Endodermal cell (in vitro differentiated cells): Measurements from ENCODE around the gene CALHM4. TPM values are rescaled to one million over a fixed set of nuclear protein-coding genes. Genes with fewer than 3 reads are reported as not detected.

Experiments used
- DNase-seq: peaks from one replicate; pipeline ENCODE4 v3.0.0-alpha.2; 2017
- H3K27ac ChIP-seq: 2 replicates; pipeline ENCODE4 v1.5.1; 2013; ENCODE audit warnings: mild to moderate bottlenecking, low read depth, low read length, moderate library complexity
- H3K27me3 ChIP-seq: 2 replicates; pipeline ENCODE4 v1.6.1; 2013; ENCODE audit warnings: mild to moderate bottlenecking, low read length, moderate library complexity; ENCODE audit not compliant: insufficient read depth, control insufficient read depth, poor library complexity, severe bottlenecking
- H3K36me3 ChIP-seq: 2 replicates; pipeline ENCODE4 v1.7.0; 2013; ENCODE audit warnings: mild to moderate bottlenecking, low read length, moderate library complexity; ENCODE audit not compliant: control insufficient read depth, insufficient read depth
- H3K4me1 ChIP-seq: one replicate; pipeline ENCODE4 v1.7.0; 2013; ENCODE audit warnings: low read length; ENCODE audit not compliant: control insufficient read depth, insufficient read depth
- H3K4me3 ChIP-seq: 2 replicates; pipeline ENCODE4 v1.5.1; 2013; ENCODE audit warnings: mild to moderate bottlenecking, low read length, moderate library complexity
- H3K9ac ChIP-seq: 2 replicates; pipeline ENCODE4 v1.6.1; 2013; ENCODE audit warnings: mild to moderate bottlenecking, low read length, moderate library complexity; ENCODE audit not compliant: poor library complexity, severe bottlenecking; ENCODE audit errors: extremely low read depth
- H3K9me3 ChIP-seq: 2 replicates; pipeline ENCODE4 v1.6.1; 2013; ENCODE audit warnings: mild to moderate bottlenecking, low read length, moderate library complexity; ENCODE audit not compliant: control insufficient read depth
- H3K27ac Mint-ChIP-seq: 2 replicates; pipeline ENCODE4 v1.8.0; 2020; ENCODE audit warnings: mixed read lengths
- H3K27me3 Mint-ChIP-seq: 2 replicates; pipeline ENCODE4 v1.8.0; 2021; ENCODE audit warnings: mild to moderate bottlenecking, mixed read lengths; ENCODE audit not compliant: insufficient read depth
- H3K36me3 Mint-ChIP-seq: 2 replicates; pipeline ENCODE4 v1.8.0; 2020; ENCODE audit warnings: low read depth, mixed read lengths
- H3K4me1 Mint-ChIP-seq: 2 replicates; pipeline ENCODE4 v1.8.0; 2020; ENCODE audit warnings: mixed read lengths
- H3K4me3 Mint-ChIP-seq: 2 replicates; pipeline ENCODE4 v1.8.0; 2020; ENCODE audit warnings: mild to moderate bottlenecking, moderate library complexity, mixed read lengths
- H3K9me3 Mint-ChIP-seq: 2 replicates; pipeline ENCODE4 v1.8.0; 2020; ENCODE audit warnings: mild to moderate bottlenecking, mixed read lengths
- WGBS, 2 experiments: methylation state at CpG; one replicate each; pipeline versions ENCODE4 v1.1.5 to v1.1.7; 2013; ENCODE audit warnings: missing lambda C conversion rate in 2 of 2, mixed read lengths in 1 of 2; ENCODE audit not compliant: insufficient coverage in 1 of 2, insufficient read length in 1 of 2; 5-methylcytosine and 5-hydroxymethylcytosine counted together
- total RNA-seq, 2 donors: library from RNA; stranded (reverse); fragmentation: NEBNext Ultra II Directional in 1 of 2; extraction: Animal tissue kit (Norgen Biotek cat#: 25700) in 1 of 2; gene quantifications; 2 replicates in 1 of 2; 3 replicates in 1 of 2; pipeline ENCODE4 v1.2.1, GENCODE V29; 2021
- TF ChIP-seq, protein P1 (sequence below): fragments of 200-600 bp; sonication (generic); conservative IDR thresholded peaks from 2 replicates; pipeline ENCODE4 v1.5.0; 2021; ENCODE audit warnings: antibody characterized with exemption, mild to moderate bottlenecking

Gene CALHM4
- total RNA-seq, 2 donors from 2014 or later, result not detected

DNA sequence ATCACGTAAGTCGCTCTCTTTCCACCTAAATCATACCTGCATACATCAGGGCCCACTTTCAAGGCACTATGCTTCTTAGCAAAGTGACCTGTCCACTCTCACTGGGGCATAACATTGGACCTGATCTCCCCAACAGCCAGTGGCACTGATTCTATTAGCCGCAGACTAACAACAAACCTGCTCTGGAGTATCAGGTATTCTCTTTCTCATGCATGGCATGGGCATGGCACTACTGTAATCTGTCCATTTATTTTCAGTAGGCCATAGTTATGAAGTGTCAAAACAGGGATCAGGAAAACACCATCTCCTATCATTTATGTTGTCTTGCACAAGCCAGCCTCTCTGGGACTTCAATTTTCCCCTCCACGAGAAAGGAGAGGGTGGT, 8.5 kb downstream of the CALHM4 start:
- H3K4me3 ChIP-seq, result no peak overlapping the region
- H3K27ac ChIP-seq, result no peak overlapping the region
- DNase-seq, result no peak
- no peak overlapping the region for H3K9ac ChIP-seq
- H3K4me1 ChIP-seq, result peaks cover 3% of the 10 kb centered on the region
- Mint-ChIP-seq H3K4me1 (peaks cover 3% of the 10 kb centered on the region), H3K4me3 (no peak overlapping the region), H3K27ac (no peak overlapping the region), H3K36me3 (no peaks in the 10 kb centered on the region), H3K27me3 (peaks cover 4% of the 10 kb centered on the region), H3K9me3 (no peaks in the 10 kb centered on the region)
- WGBS, 2 experiments, result 91 to 97% methylated on average over 3 to 4 of the region's 4 CpGs
- H3K9me3 ChIP-seq, result no peaks in the 10 kb centered on the region
- H3K36me3 ChIP-seq, result no peaks in the 10 kb centered on the region
- TF ChIP-seq, protein P1, sequence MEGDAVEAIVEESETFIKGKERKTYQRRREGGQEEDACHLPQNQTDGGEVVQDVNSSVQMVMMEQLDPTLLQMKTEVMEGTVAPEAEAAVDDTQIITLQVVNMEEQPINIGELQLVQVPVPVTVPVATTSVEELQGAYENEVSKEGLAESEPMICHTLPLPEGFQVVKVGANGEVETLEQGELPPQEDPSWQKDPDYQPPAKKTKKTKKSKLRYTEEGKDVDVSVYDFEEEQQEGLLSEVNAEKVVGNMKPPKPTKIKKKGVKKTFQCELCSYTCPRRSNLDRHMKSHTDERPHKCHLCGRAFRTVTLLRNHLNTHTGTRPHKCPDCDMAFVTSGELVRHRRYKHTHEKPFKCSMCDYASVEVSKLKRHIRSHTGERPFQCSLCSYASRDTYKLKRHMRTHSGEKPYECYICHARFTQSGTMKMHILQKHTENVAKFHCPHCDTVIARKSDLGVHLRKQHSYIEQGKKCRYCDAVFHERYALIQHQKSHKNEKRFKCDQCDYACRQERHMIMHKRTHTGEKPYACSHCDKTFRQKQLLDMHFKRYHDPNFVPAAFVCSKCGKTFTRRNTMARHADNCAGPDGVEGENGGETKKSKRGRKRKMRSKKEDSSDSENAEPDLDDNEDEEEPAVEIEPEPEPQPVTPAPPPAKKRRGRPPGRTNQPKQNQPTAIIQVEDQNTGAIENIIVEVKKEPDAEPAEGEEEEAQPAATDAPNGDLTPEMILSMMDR, result no peak
- H3K27me3 ChIP-seq, result no peaks in the 10 kb centered on the region

DNA sequence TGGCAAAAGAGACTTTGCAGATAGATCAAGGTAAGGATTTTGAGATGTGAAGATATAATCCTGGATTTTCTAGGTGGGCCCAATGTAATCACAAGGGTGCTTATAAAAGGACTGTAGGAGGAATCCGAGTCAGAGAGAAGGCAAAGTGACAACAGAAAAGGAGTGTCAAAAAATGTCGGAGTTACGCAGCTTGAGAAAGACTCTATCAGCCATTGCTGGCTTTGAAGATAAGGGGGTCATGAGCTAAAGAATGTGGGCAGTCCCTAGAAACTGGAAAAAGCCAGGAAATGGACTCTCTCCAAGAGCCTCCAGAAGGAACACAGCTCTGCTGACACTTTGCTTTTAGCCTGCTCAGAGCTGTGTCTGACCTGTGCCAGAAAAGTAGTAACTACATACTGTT, 9.1 kb downstream of the CALHM4 start:
- Mint-ChIP-seq H3K27me3 (peaks cover 6% of the 10 kb centered on the region), H3K27ac (no peak overlapping the region), H3K4me3 (no peak overlapping the region), H3K4me1 (peaks cover 3% of the 10 kb centered on the region), H3K36me3 (no peaks in the 10 kb centered on the region), H3K9me3 (no peaks in the 10 kb centered on the region)
- TF ChIP-seq, protein P1, result no peak
- no peak for DNase-seq
- H3K27me3 ChIP-seq, result no peaks in the 10 kb centered on the region
- H3K36me3 ChIP-seq, result no peaks in the 10 kb centered on the region
- peaks cover 3% of the 10 kb centered on the region for H3K4me1 ChIP-seq
- no peak overlapping the region for H3K9ac ChIP-seq
- no peak overlapping the region for H3K4me3 ChIP-seq
- 63 to 69% methylated on average over 3 of the region's 3 CpGs for WGBS, 2 experiments
- H3K27ac ChIP-seq, result no peak overlapping the region
- H3K9me3 ChIP-seq, result no peaks in the 10 kb centered on the region

DNA sequence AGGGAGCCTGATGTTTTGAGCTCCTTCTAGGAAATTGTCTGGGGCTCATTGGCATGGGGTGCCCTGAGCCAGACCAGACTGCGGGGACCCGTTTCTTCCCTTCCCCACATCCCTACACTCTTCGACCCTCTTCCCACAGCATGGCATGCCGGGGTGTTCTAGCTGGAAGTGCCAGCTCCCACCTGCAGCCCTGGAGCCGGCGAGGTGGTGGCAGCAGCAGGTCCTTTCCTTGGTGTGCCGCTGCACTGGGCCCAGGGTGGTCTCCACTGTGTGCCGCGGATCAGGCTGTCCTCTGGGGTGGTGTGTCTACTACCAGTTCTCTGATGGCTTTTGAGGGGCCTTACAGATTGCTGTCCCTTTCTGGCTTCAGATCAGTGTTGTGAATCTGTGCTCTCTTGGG, 10.3 kb downstream of the CALHM4 start:
- TF ChIP-seq, protein P1, result no peak
- Mint-ChIP-seq H3K27me3 (peaks cover 7% of the 10 kb centered on the region), H3K4me3 (no peak overlapping the region), H3K27ac (no peak overlapping the region), H3K36me3 (no peaks in the 10 kb centered on the region), H3K4me1 (peaks cover 3% of the 10 kb centered on the region), H3K9me3 (no peaks in the 10 kb centered on the region)
- Histone ChIP-seq H3K9ac (no peak overlapping the region), H3K9me3 (no peaks in the 10 kb centered on the region), H3K4me3 (no peak overlapping the region), H3K27ac (no peak overlapping the region), H3K27me3 (no peaks in the 10 kb centered on the region), H3K36me3 (no peaks in the 10 kb centered on the region), H3K4me1 (peaks cover 3% of the 10 kb centered on the region)
- 90% methylated on average over 9 of the region's 9 CpGs; no CpG with 5 or more reads in 1 of the 2 experiments for WGBS, 2 experiments
- DNase-seq, result no peak
